HK-2 (cell line): ENCODE results near the gene L2HGDH.
A peak's percentile ranks its signal among the peaks of the same experiment; 100 is the strongest.
"Not testable (repeated sequence)": the region's sequence is repeated elsewhere in the genome, so short reads cannot be mapped to it uniquely, and the experiment has no call there.

Experiments
- DNase-seq: peaks from one replicate; pipeline ENCODE4 v3.0.0-alpha.2; 2018; ENCODE audit not compliant: unreplicated experiment

The L2HGDH gene

DNA sequence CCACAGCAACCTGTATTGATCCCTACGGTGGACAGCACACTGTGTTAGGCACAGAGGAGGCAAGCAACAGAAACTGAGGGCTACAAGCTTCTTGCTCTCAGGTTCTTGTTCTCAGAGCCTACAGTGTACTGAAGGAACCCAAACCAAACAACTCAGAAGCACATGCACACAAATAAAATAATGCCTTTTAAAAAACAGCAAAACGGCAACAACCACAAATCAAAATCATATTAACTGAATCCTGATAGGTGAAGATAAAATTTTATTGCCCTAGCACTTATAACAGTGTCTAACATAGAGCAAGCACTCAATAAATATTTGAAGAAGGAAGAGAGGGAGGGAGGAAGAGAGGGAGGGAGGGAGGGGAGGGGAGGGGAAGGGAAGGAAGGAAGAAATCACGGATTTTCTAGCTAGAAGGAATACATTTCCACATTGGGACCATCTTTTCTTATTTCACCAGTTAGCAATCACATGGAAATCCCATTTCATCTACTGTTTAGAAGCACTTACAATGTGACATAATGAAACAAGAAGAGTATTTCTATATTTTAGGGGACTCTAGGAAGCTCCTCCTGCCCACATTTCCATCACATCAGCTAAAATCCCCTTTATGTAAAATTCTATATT, 27.3 kb upstream of the L2HGDH start:
- no peak for DNase-seq

GRCh38 chr14:50338587-50338986, 26.6 kb upstream of the L2HGDH start:
- DNase-seq, result no peak

DNA sequence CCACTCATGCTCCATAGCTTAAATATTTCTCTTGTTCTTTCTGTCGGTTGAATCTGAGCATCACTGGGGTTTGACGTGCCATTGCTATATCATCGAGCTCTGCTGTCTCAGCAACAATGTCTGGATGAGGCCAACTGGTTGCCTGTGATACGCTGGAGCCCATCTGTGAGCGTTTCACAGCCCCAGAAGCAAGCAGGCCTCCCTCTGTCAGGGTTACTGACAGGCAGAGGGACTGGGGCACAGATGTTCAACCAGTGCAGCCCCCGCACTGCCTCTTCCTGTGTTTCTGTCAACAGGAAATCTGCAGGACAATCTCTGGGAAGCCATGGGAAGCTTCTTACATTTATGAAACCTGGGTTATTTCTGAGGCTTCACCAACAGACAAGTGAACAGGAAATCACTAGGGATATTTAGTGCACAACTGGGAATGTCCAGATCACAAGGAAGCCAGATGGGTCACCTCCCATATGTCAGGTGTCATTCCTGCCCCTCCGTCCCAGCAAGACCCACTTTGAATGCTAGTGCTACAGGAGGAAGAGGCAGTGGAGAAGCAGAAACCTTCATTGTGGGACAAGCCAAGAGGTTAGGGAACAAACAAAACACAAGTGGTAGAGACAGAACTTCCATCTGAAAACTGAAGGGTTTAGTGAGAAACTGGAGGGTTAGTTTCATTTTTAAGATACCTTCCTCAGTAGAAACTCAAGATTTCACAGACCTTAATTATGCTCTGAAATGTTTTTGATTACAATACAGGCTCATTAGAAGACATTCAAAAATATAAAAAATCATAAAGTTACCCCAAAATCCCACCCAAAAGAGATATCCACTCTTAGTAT, 24.2 kb upstream of the L2HGDH start:
- no peak for DNase-seq

- no peak for DNase-seq
Measured at GRCh38 chr14:50335389-50335788, 23.4 kb upstream of the L2HGDH start.

- DNase-seq, result no peak
Measured at GRCh38 chr14:50334211-50334610, 22.2 kb upstream of the L2HGDH start.

- no peak for DNase-seq
Measured at GRCh38 chr14:50333014-50333509, 21.0 kb upstream of the L2HGDH start.

- no peak for DNase-seq
Measured at GRCh38 chr14:50331596-50331995, 19.6 kb upstream of the L2HGDH start.

GRCh38 chr14:50321009-50321660, 9.1 kb upstream of the L2HGDH start:
- peak; percentile 63 for DNase-seq

DNA sequence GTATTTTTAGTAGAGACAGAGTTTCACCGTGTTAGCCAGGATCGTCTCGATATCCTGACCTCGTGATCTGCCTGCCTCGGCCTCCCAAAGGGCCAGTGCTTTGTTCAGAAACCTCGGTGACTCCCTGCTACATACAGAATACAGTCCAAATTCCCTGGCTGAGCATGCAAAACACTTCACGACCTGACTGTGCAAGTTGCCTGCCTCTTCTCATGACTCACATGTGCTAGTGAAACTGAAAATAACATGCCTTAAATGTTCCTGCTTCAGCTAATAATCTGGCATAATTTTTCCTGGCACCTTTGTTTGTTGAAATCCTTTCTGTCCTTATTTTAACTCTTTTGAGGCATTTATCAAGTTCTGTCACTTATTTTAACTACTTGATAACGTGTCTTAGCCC, 8.3 kb upstream of the L2HGDH start:
- DNase-seq, result no peak

DNA sequence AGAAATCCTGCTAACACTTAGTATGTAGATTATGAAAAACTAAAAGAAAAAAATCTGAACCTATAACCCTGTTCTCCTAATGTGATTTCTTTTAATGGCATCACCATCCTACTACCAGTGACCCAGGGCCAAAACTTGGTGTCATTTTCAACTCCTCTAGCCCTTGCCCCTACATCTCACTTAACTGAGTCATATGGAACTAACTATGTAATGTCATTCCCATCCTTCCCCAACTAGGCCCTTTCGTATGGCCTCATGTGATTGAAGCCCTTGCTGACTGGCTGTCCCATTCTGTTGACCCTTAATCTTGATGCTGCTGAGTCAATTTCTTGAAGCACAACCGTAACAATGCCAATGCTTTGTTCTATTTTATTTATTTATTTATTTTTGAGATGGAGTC, 7.7 kb upstream of the L2HGDH start:
- DNase-seq, result no peak

DNA sequence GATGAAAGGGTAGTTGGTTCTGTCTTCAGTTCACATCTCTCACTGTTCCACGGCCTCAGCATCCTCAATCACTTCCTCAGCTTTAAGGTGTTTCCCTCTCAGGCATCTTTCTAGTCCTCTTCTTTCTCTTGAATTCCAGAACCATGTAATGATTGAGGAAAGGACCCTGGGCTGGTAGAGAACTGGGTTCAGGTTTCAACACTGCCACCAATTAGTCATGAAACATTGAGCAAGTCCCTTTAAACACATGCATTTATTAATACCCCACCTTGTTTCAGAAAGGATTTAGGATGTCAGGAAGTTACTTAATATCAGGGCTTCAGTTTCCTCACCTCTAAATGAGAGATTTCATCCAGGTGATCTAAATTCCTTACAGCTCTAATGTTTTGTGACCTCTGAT, 7.3 kb upstream of the L2HGDH start:
- no peak for DNase-seq

- DNase-seq, result no peak
Measured at GRCh38 chr14:50318031-50318626, 6.1 kb upstream of the L2HGDH start.

GRCh38 chr14:50314098-50314497, 2.1 kb upstream of the L2HGDH start:
- DNase-seq, result not testable (repeated sequence)

DNA sequence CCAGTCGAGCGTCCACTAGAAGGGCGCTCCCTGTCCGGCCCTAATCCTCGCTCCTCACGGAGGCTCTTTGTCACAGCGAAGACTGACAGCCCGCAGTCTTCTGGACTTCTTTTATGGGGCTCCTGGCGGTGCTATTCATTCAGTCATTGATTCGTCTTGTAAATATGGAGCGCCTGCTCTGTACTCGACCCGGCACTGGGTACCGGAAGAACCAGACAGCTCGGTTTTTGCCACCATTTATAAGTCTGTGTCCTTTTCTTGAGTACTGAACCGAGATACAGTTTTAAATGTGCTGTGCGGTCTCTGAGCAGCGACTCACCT, 665 bp upstream of the L2HGDH start:
- DNase-seq, result no peak

- no peak for DNase-seq
Measured at GRCh38 chr14:50311337-50311971, 575 bp downstream of the L2HGDH start.

GRCh38 chr14:50310445-50310844, 1.6 kb downstream of the L2HGDH start:
- DNase-seq, result no peak

DNA sequence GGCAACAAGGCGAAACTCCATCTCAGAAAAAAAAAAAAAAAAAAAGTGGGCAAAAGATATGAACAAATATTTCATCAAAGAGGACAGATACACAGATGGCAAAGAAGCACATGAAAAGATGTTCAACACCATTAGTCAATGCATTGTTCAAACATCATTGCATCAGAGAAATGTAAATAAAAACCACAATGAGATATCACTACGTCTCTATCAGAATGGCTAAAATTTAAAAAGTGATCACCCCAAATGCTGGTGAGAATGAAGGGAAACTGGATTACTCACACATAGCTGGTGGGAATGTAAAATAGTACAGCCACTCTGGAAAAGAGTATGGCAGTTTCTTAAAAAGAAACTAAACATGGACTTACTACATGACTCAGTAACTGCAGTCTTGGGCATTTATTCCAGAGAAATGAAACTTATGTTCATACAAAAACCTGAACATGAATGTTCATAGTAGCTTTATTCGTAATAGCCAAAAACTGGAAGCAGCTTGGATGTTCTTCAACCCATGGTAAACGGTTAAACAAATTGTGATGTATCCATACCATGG, 3.6 kb downstream of the L2HGDH start:
- DNase-seq, result no peak

GRCh38 chr14:50303744-50304471, 8.1 kb downstream of the L2HGDH start:
- peak; percentile 62 for DNase-seq

- DNase-seq, result no peak
Measured at GRCh38 chr14:50301914-50302313, 10.1 kb downstream of the L2HGDH start.

DNA sequence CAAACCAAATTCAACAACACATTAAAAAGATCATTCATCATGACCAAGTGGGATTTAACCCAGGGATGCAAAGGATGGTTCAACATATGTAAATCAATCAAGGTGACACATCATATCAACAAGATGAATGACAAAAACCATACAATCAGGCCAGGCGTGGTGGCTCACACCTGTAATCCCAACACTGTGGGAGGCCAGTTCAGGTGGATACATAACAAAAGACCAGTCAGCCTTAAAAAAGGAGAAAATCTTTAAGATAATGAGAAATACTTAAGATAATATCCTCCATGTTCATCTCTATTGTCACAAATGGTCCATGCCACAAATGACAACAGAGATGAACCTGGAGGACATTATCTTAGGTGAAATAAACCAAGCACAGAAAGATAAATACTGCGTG, 12.4 kb downstream of the L2HGDH start:
- no peak for DNase-seq

DNA sequence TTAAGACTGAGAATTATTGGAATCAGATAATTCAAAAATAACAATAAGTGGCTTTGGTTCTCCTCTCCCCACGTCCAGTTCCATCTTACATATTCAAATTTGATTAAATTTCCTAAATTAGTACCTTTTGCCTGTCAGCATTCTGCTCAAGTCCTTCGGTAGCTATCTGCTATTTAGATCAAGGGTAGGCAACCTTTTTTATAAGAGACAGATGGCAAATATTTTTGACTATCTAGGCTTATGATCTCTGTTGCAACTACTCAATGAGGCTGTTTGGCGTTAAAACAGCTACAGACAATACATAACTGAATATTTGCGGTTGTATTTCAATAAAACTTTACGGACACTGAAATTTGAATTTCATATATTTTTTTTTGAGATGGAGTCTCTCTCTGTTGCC, 21.7 kb downstream of the L2HGDH start:
- no peak for DNase-seq
